RWPE2 (cell line): ENCODE results near the gene NLRP1.

Source experiments
- ATAC-seq: fragments of 200-7000 bp; cut with Tn5 transposase; 3 replicates; pipeline ENCODE4 v1.9.1; 2021; ENCODE audit warnings: low read depth
- DNase-seq: peaks from one replicate; pipeline ENCODE4 v3.0.0-alpha.2; 2020; ENCODE audit warnings: low spot score
- H3K27ac ChIP-seq: fragments of 450-650 bp; 2 replicates; pipeline ENCODE4 v1.5.1; 2017; ENCODE audit warnings: mild to moderate bottlenecking; ENCODE audit not compliant: poor library complexity, severe bottlenecking
- H3K27me3 ChIP-seq: fragments of 250-450 bp; sonication (Bioruptor Pico); 2 replicates; pipeline ENCODE4 v1.5.1; 2021; ENCODE audit warnings: mild to moderate bottlenecking, moderate library complexity; ENCODE audit not compliant: insufficient read depth, poor library complexity, severe bottlenecking
- H3K36me3 ChIP-seq: fragments of 250-450 bp; sonication (Bioruptor Pico); 2 replicates; pipeline ENCODE4 v1.5.1; 2020; ENCODE audit warnings: low read depth, mild to moderate bottlenecking, moderate library complexity
- H3K4me1 ChIP-seq: fragments of 250-450 bp; sonication (Bioruptor Pico); 2 replicates; pipeline ENCODE4 v1.5.1; 2021; ENCODE audit warnings: mild to moderate bottlenecking, moderate library complexity; ENCODE audit not compliant: insufficient read depth, poor library complexity, severe bottlenecking
- H3K4me3 ChIP-seq: fragments of 250-450 bp; sonication (Bioruptor Pico); 2 replicates; pipeline ENCODE4 v1.5.1; 2021; ENCODE audit warnings: mild to moderate bottlenecking, moderate library complexity; ENCODE audit not compliant: severe bottlenecking
- H3K9me3 ChIP-seq: fragments of 250-450 bp; sonication (Bioruptor Pico); 2 replicates; pipeline ENCODE4 v1.5.1; 2021; ENCODE audit warnings: mild to moderate bottlenecking, moderate library complexity; ENCODE audit not compliant: severe bottlenecking
- TF ChIP-seq, protein P1 (sequence below): fragments of 450-650 bp; IDR thresholded peaks from one replicate; pipeline ENCODE4 v1.5.1; 2017; ENCODE audit warnings: mild to moderate bottlenecking, moderate library complexity; ENCODE audit not compliant: poor library complexity, severe bottlenecking

NLRP1 gene

DNA sequence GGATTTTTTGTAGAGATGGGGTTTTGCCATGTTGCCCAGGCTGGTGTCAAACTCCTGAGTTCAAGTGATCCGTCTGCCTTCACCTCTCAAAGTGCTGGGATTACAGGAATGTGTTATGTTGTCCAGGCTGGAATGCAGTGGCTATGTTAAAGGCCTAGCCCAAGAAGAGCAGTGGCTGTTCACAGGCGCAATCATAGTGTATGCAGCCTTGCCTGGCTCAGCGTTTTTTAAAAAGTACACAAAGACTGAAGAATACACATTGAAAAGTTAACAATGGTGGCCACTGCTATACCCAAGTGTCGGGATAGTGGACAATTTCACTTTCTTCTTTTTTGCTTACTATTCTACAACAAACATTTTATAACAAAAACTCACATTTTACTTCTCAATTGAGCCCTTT, 105.3 kb downstream of the NLRP1 start:
- no peaks in the 10 kb centered on the region for H3K9me3 ChIP-seq
- TF ChIP-seq, protein P1, sequence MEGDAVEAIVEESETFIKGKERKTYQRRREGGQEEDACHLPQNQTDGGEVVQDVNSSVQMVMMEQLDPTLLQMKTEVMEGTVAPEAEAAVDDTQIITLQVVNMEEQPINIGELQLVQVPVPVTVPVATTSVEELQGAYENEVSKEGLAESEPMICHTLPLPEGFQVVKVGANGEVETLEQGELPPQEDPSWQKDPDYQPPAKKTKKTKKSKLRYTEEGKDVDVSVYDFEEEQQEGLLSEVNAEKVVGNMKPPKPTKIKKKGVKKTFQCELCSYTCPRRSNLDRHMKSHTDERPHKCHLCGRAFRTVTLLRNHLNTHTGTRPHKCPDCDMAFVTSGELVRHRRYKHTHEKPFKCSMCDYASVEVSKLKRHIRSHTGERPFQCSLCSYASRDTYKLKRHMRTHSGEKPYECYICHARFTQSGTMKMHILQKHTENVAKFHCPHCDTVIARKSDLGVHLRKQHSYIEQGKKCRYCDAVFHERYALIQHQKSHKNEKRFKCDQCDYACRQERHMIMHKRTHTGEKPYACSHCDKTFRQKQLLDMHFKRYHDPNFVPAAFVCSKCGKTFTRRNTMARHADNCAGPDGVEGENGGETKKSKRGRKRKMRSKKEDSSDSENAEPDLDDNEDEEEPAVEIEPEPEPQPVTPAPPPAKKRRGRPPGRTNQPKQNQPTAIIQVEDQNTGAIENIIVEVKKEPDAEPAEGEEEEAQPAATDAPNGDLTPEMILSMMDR, result no peak
- no peak overlapping the region for H3K4me3 ChIP-seq
- DNase-seq (no peak), ATAC-seq (no peak)
- peaks cover 94% of the 10 kb centered on the region for H3K36me3 ChIP-seq
- H3K27ac ChIP-seq, result no peak overlapping the region
- H3K4me1 ChIP-seq, result no peaks in the 10 kb centered on the region
- H3K27me3 ChIP-seq, result no peaks in the 10 kb centered on the region

DNA sequence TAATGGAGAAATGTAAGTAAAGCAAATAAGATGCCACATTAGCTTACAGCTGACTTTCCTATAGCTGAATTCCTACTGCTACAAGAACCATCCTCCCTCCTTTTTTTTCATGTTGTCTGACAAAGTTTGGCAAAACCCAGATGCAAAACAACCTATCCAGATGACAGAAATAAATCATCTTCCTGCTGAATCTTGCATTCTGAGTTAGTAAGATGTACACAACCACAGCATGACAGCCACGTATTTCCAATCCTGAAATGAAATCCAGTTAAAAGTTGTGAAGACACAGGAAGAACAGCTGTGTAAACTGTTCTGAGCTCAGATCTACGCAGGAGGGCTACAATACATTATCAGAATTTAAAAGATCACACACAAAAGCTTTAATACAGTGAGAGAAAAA, 110.4 kb downstream of the NLRP1 start:
- no peak overlapping the region for H3K4me3 ChIP-seq
- H3K27ac ChIP-seq, result no peak overlapping the region
- H3K36me3 ChIP-seq, result peaks cover 64% of the 10 kb centered on the region
- H3K27me3 ChIP-seq, result no peaks in the 10 kb centered on the region
- DNase-seq, result no peak
- no peaks in the 10 kb centered on the region for H3K9me3 ChIP-seq
- peaks cover 4% of the 10 kb centered on the region for H3K4me1 ChIP-seq
- ATAC-seq, result no peak
- TF ChIP-seq, protein P1, result no peak

DNA sequence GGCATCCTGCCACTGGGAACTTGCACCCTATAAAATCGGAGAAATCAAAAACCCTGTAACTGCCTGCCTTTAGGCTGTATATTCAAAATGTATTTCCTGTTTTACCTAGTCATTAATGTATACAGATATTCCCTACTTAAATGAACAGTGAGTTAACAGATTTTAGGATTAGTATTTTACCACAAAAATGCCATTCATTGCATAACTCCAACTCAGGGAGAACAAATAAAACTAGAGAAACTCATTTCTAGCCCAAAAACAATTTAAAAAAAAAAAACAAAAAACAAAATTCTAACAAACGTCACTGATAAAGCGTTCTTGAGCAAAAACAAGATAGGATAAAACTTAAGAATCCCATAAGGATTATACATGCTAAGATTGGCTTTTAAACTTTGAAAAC, 111.8 kb downstream of the NLRP1 start:
- Histone ChIP-seq H3K4me1 (peaks cover 4% of the 10 kb centered on the region), H3K4me3 (no peak overlapping the region), H3K27ac (no peak overlapping the region), H3K9me3 (no peaks in the 10 kb centered on the region), H3K27me3 (no peaks in the 10 kb centered on the region), H3K36me3 (peaks cover 50% of the 10 kb centered on the region)
- TF ChIP-seq, protein P1, result no peak
- no peak for ATAC-seq
- no peak for DNase-seq

DNA sequence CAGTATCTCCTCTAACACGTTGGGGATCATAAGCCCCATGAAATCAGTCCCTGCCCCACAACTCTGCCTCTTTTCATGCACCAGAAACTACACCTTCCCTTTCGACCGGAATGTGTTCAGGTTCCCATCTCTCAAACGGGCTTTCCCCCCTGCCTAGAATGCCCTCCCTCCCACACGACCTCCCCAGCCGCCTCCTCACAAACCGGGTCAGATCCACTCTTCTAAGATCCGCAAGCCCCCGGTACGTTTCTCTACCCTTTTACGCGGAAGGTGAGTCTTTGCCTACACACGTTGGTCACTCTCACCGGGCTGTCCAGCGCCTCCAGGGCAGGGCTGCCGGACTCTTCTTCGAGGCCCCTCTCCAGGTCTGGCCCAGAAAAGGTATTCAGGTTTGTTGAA, 116.2 kb downstream of the NLRP1 start:
- H3K27ac ChIP-seq, result peak overlapping the region; percentile 51
- peak; percentile 13; the same call in 2 of the 3 replicates for ATAC-seq

DNA sequence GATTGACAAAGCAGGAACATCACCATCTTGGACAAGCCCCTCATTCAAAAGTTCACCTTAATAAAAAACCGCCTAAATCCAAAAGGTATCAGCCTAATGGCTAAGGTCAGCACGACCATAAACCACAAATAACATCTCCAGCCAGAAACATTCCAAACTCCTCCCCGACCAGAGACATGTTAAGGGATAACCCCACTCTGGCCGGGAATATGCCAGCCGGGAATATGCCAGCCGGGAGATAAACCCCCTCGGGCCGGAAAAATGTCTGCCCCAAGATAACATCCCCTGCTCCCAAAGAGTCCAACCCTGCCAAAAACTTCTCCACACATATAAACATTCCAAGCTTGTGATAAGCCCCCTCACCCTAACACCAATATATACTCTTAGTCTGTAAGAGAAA, 116.9 kb downstream of the NLRP1 start:
- Histone ChIP-seq H3K27ac (peak overlapping the region; percentile 51), H3K4me3 (peak overlapping the region; percentile 96), H3K27me3 (no peaks in the 10 kb centered on the region), H3K4me1 (peaks cover 9% of the 10 kb centered on the region), H3K9me3 (no peaks in the 10 kb centered on the region), H3K36me3 (peaks cover 21% of the 10 kb centered on the region)
- DNase-seq, result no peak
- TF ChIP-seq, protein P1, result no peak
- 0 out of 3 replicates have a peak, but pooled peaks have one; percentile 13 for ATAC-seq

More for the DNA sequence above, 116.2 kb downstream of the NLRP1 start:
- DNase-seq, result no peak
- Histone ChIP-seq H3K4me3 (peak overlapping the region; percentile 96), H3K9me3 (no peaks in the 10 kb centered on the region), H3K36me3 (peaks cover 21% of the 10 kb centered on the region), H3K27me3 (no peaks in the 10 kb centered on the region), H3K4me1 (peaks cover 9% of the 10 kb centered on the region)
- TF ChIP-seq, protein P1, result no peak
